ENCODE data around the gene CACNA1B. TPM values are rescaled to one million over a fixed set of nuclear protein-coding genes. Genes with fewer than 3 reads are reported as not detected.

Gene CACNA1B
- total RNA-seq, 1 donor from 2014 or later: 0.84 TPM

- no peaks in the 10 kb centered on the region for H3K27me3 ChIP-seq (ENCODE audit: control insufficient read depth, insufficient read depth, low read length)
- no peak overlapping the region for H3K4me3 ChIP-seq (ENCODE audit: low read depth, low read length)
- no peak for DNase-seq (ENCODE audit: low read depth)
- no peak for TF ChIP-seq CTCF (IDR thresholded peaks at IDR 0.05; ENCODE audit: insufficient read depth, low read length, poor library complexity, severe bottlenecking)
- no peaks in the 10 kb centered on the region for H3K36me3 ChIP-seq (ENCODE audit: control insufficient read depth, insufficient read depth, low read length)
These were observed 216.4 kb downstream of the CACNA1B start for GRCh38 chr9:138094028-138094427.

- no peak for DNase-seq (ENCODE audit: low read depth)
- Histone ChIP-seq H3K27me3 (ENCODE audit: control insufficient read depth, insufficient read depth, low read length) (no peaks in the 10 kb centered on the region), H3K4me3 (ENCODE audit: low read depth, low read length) (no peak overlapping the region), H3K36me3 (ENCODE audit: control insufficient read depth, insufficient read depth, low read length) (no peaks in the 10 kb centered on the region)
- TF ChIP-seq CTCF (IDR thresholded peaks at IDR 0.05; ENCODE audit: insufficient read depth, low read length, poor library complexity, severe bottlenecking): no peak
These were observed 218.4 kb downstream of the CACNA1B start for GRCh38 chr9:138095813-138096518.

GRCh38 chr9:138096519-138096845 is 218.9 kb downstream of the CACNA1B start:
- Histone ChIP-seq H3K36me3 (ENCODE audit: control insufficient read depth, insufficient read depth, low read length) (no peaks in the 10 kb centered on the region), H3K4me3 (ENCODE audit: low read depth, low read length) (no peak overlapping the region), H3K27me3 (ENCODE audit: control insufficient read depth, insufficient read depth, low read length) (no peaks in the 10 kb centered on the region)
- TF ChIP-seq CTCF (IDR thresholded peaks at IDR 0.05; ENCODE audit: insufficient read depth, low read length, poor library complexity, severe bottlenecking): no peak
- DNase-seq (ENCODE audit: low read depth): no peak

DNA sequence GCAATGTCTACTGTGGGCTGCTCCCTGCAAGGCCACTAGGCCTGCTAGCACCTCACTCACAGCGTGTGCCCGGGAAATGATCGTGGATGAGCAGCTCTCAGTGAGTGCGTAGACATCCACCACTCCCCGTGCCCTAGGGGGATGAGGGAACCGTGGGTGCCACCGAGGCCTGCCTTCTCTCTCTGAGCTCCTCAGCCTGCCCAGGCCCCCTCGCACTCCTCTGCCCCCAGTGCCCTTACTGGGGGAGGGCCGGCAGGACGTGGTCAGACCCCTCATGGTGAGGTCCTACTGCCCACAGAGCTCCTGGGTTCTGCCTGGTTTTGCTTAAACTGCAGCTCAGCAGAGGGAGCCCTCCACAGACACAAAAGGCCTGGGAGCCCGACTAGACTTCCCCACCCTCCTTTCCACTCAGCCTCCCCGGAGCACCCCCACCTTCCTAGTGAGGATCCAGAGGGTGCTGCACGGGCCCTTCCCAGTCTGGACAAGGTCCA is 220.0 kb downstream of the CACNA1B start:
- no peak for DNase-seq (ENCODE audit: low read depth)
- no peak overlapping the region for H3K4me3 ChIP-seq (ENCODE audit: low read depth, low read length)
- TF ChIP-seq CTCF (IDR thresholded peaks at IDR 0.05; ENCODE audit: insufficient read depth, low read length, poor library complexity, severe bottlenecking): no peak
- H3K27me3 ChIP-seq (ENCODE audit: control insufficient read depth, insufficient read depth, low read length): no peaks in the 10 kb centered on the region
- H3K36me3 ChIP-seq (ENCODE audit: control insufficient read depth, insufficient read depth, low read length): no peaks in the 10 kb centered on the region

GRCh38 chr9:138098116-138098907 is 220.7 kb downstream of the CACNA1B start:
- no peaks in the 10 kb centered on the region for H3K27me3 ChIP-seq (ENCODE audit: control insufficient read depth, insufficient read depth, low read length)
- no peak overlapping the region for H3K4me3 ChIP-seq (ENCODE audit: low read depth, low read length)
- no peak for TF ChIP-seq CTCF (IDR thresholded peaks at IDR 0.05; ENCODE audit: insufficient read depth, low read length, poor library complexity, severe bottlenecking)
- DNase-seq (ENCODE audit: low read depth): no peak
- no peaks in the 10 kb centered on the region for H3K36me3 ChIP-seq (ENCODE audit: control insufficient read depth, insufficient read depth, low read length)
